SK-N-SH (cell line): ENCODE measurements around the gene HDLBP. TPM values are rescaled to one million over a fixed set of nuclear protein-coding genes. Genes with fewer than 3 reads are reported as not detected.

Source experiments
- CTCF ChIA-PET: fragments of 300-600, 350-600 bp; formaldehyde crosslinking; extraction: SDS; loops from one replicate; lab custom pipeline; 2021; lab: Yijun Ruan, JAX
- POLR2A ChIA-PET: fragments of 350-600 bp; sonication (Branson Sonifier 250); formaldehyde crosslinking; extraction: SDS; loops from one replicate; lab custom pipeline; 2020; ENCODE audit warnings: antibody characterized with exemption, inconsistent platforms; lab: Yijun Ruan, JAX
- DNase-seq: peaks from one replicate; pipeline ENCODE4 v3.0.0; 2012
- H2AFZ ChIP-seq: fragments of 200-600 bp; sonication (generic); 2 replicates; pipeline ENCODE4 v1.8.1; 2016; ENCODE audit warnings: antibody characterized with exemption, mild to moderate bottlenecking, low read depth
- H3F3A ChIP-seq: fragments of 200-600 bp; sonication (generic); replicated peaks from 2 replicates; pipeline ENCODE3; 2016; ENCODE audit warnings: antibody characterized with exemption, mild to moderate bottlenecking; ENCODE audit not compliant: insufficient read depth
- H3K27ac ChIP-seq, 2 experiments: fragments of 200-500 bp in 1 of 2; fragments of 200-600 bp in 1 of 2; sonication (Bioruptor generic) in 1 of 2; sonication (generic), shearing (Covaris generic) in 1 of 2; 2 replicates each; pipeline versions ENCODE4 v1.5.1 to v1.6.1; 2014 to 2016; ENCODE audit warnings: low read depth in 2 of 2, inconsistent platforms in 1 of 2, low read length in 1 of 2, mild to moderate bottlenecking in 1 of 2, mixed read lengths in 1 of 2
- H3K27me3 ChIP-seq: fragments of 200-600 bp; sonication (generic), shearing (Covaris generic); 2 replicates; pipeline ENCODE4 v1.6.1; 2016; ENCODE audit warnings: mixed run types; ENCODE audit not compliant: insufficient read depth
- H3K36me3 ChIP-seq, 2 experiments: fragments of 200-500 bp in 1 of 2; fragments of 200-600 bp in 1 of 2; sonication (Bioruptor generic) in 1 of 2; sonication (generic) in 1 of 2; replicated peaks in 1 of 2; 2 replicates each; pipeline versions ENCODE3 to v1.5.1; 2014 to 2016; ENCODE audit warnings: low read length in 1 of 2, mild to moderate bottlenecking in 1 of 2; ENCODE audit not compliant: insufficient read depth in 2 of 2, control insufficient read depth in 1 of 2
- H3K4me1 ChIP-seq, 2 experiments: fragments of 200-500 bp in 1 of 2; fragments of 200-600 bp in 1 of 2; sonication (Bioruptor generic) in 1 of 2; sonication (generic), shearing (Covaris generic) in 1 of 2; 2 replicates each; pipeline versions ENCODE4 v1.5.1 to v1.6.1; 2014 to 2016; ENCODE audit warnings: low read depth in 1 of 2, low read length in 1 of 2, mixed run types in 1 of 2; ENCODE audit not compliant: insufficient read depth in 2 of 2, control insufficient read depth in 1 of 2
- H3K4me2 ChIP-seq: fragments of 200-600 bp; sonication (generic), shearing (Covaris generic); 2 replicates; pipeline ENCODE4 v1.6.1; 2017; ENCODE audit warnings: mixed run types
- H3K4me3 ChIP-seq, 2 experiments: fragments of 200-500 bp in 1 of 2; fragments of 200-600 bp in 1 of 2; sonication (Bioruptor generic) in 1 of 2; sonication (generic), shearing (Covaris generic) in 1 of 2; 2 replicates each; pipeline versions ENCODE4 v1.5.1 to v1.8.1; 2014 to 2016; ENCODE audit warnings: low read depth in 2 of 2, inconsistent platforms in 1 of 2, low read length in 1 of 2, mild to moderate bottlenecking in 1 of 2, mixed read lengths in 1 of 2, moderate library complexity in 1 of 2
- H3K79me2 ChIP-seq: fragments of 200-600 bp; sonication (generic); 2 replicates; pipeline ENCODE4 v1.8.1; 2017; ENCODE audit warnings: mild to moderate bottlenecking; ENCODE audit not compliant: insufficient read depth
- H3K9ac ChIP-seq: fragments of 200-600 bp; sonication (generic); 2 replicates; pipeline ENCODE4 v1.6.1; 2017; ENCODE audit warnings: mixed run types
- H3K9me2 ChIP-seq: fragments of 200-600 bp; sonication (generic); 2 replicates; pipeline ENCODE4 v1.6.1; 2017; ENCODE audit warnings: mixed run types
- H3K9me3 ChIP-seq: fragments of 200-600 bp; sonication (generic); 2 replicates; pipeline ENCODE4 v1.6.1; 2017; ENCODE audit warnings: mixed run types, mild to moderate bottlenecking, moderate library complexity
- H4K20me1 ChIP-seq: fragments of 200-600 bp; sonication (generic); 2 replicates; pipeline ENCODE4 v1.6.1; 2017; ENCODE audit warnings: mild to moderate bottlenecking, mixed run types; ENCODE audit not compliant: insufficient read depth
- CHD2 ChIP-seq: fragments of 150-350 bp; IDR thresholded peaks from 2 replicates; pipeline ENCODE4 v1.6.1; 2018; ENCODE audit warnings: low read length; ENCODE audit not compliant: partially characterized antibody
- ELF1 ChIP-seq: IDR thresholded peaks from 2 replicates; pipeline ENCODE4 v1.4.0; 2012
- EP300 ChIP-seq, 2 experiments: IDR thresholded peaks; 2 replicates each; pipeline versions ENCODE4 v1.4.0 to v1.6.1; 2012; ENCODE audit warnings: borderline replicate concordance in 1 of 2, low read depth in 1 of 2, low read length in 1 of 2
- EZH2phosphoT487 ChIP-seq: fragments of 200-600 bp; sonication (generic); IDR thresholded peaks from 2 replicates; pipeline ENCODE4 v1.6.1; 2017; ENCODE audit warnings: low read depth, mixed run types, mild to moderate bottlenecking, antibody characterized with exemption, moderate library complexity, borderline replicate concordance
- FOXJ3 ChIP-seq: sonication (generic); formaldehyde crosslinking; IDR thresholded peaks from 2 replicates; pipeline ENCODE4 v1.5.1; 2020; ENCODE audit warnings: mild to moderate bottlenecking, missing genetic modification reagents
- FOXM1 ChIP-seq: IDR thresholded peaks from 2 replicates; pipeline ENCODE4 v1.4.0; 2012; ENCODE audit warnings: low read depth, mild to moderate bottlenecking
- GABPA ChIP-seq: IDR thresholded peaks from 2 replicates; pipeline ENCODE4 v1.4.0; 2012; ENCODE audit warnings: low read depth, mild to moderate bottlenecking
- GATA2 ChIP-seq: sonication (generic); formaldehyde crosslinking; IDR thresholded peaks from 2 replicates; pipeline ENCODE4 v1.5.0; 2020; ENCODE audit warnings: mild to moderate bottlenecking, missing genetic modification reagents
- MXI1 ChIP-seq: IDR thresholded peaks from 2 replicates; pipeline ENCODE4 v1.6.1; 2012; ENCODE audit warnings: mild to moderate bottlenecking, low read depth, low read length, improper control_type of control experiment
- NFIC ChIP-seq: IDR thresholded peaks from 2 replicates; pipeline ENCODE4 v1.4.0; 2012; ENCODE audit warnings: borderline replicate concordance
- POLR2AphosphoS5 ChIP-seq: IDR thresholded peaks from 2 replicates; pipeline ENCODE4 v1.6.1; 2012; ENCODE audit warnings: low read depth, low read length
- RXRA ChIP-seq: IDR thresholded peaks from 2 replicates; pipeline ENCODE4 v1.4.0; 2012; ENCODE audit warnings: low read depth, mild to moderate bottlenecking, borderline replicate concordance
- SIN3A ChIP-seq: IDR thresholded peaks from 2 replicates; pipeline ENCODE4 v1.6.1; 2012; ENCODE audit warnings: low read depth, mild to moderate bottlenecking, low read length, moderate library complexity, borderline replicate concordance
- SMC3 ChIP-seq: IDR thresholded peaks from 2 replicates; pipeline ENCODE4 v1.6.1; 2012; ENCODE audit warnings: low read depth, low read length, improper control_type of control experiment
- TAF1 ChIP-seq: IDR thresholded peaks from 2 replicates; pipeline ENCODE4 v1.6.1; 2012; ENCODE audit warnings: low read depth, mild to moderate bottlenecking, low read length, moderate library complexity, borderline replicate concordance
- TEAD4 ChIP-seq: IDR thresholded peaks from 2 replicates; pipeline ENCODE4 v1.4.0; 2012; ENCODE audit warnings: mild to moderate bottlenecking, borderline replicate concordance; ENCODE audit not compliant: insufficient read depth
- WGBS: methylation state at CpG from one replicate; pipeline ENCODE4 v1.1.6; 2017; ENCODE audit warnings: low lambda C conversion rate; 5-methylcytosine and 5-hydroxymethylcytosine counted together
- polyA plus RNA-seq, 3 experiments: library from polyadenylated mRNA; depleted of rRNA; stranded (reverse); fragments of >200 nt; gene quantifications; 2 replicates each; pipeline ENCODE4 v1.2.3, GENCODE V29; 2012
- TF ChIP-seq, protein P1 (sequence below): fragments of 150-350 bp; IDR thresholded peaks from 2 replicates; pipeline ENCODE4 v1.6.1; 2016; ENCODE audit warnings: mild to moderate bottlenecking, low read depth, low read length
- TF ChIP-seq, protein P2 (sequence below): IDR thresholded peaks from 2 replicates; pipeline ENCODE4; 2012
- TF ChIP-seq, protein P3 (sequence below): IDR thresholded peaks from 2 replicates; pipeline ENCODE4 v1.6.1; 2012; ENCODE audit warnings: mild to moderate bottlenecking, low read depth, low read length, moderate library complexity
- TF ChIP-seq, protein P4 (sequence below): fragments of 150-350 bp; IDR thresholded peaks from 2 replicates; pipeline ENCODE4 v1.6.1; 2017; ENCODE audit warnings: antibody characterized with exemption, low read length, low read depth, borderline replicate concordance

The HDLBP gene
- polyA plus RNA-seq, 1 of the 3 experiments (the other 2 are of a cell fraction), result 263 TPM

DNA sequence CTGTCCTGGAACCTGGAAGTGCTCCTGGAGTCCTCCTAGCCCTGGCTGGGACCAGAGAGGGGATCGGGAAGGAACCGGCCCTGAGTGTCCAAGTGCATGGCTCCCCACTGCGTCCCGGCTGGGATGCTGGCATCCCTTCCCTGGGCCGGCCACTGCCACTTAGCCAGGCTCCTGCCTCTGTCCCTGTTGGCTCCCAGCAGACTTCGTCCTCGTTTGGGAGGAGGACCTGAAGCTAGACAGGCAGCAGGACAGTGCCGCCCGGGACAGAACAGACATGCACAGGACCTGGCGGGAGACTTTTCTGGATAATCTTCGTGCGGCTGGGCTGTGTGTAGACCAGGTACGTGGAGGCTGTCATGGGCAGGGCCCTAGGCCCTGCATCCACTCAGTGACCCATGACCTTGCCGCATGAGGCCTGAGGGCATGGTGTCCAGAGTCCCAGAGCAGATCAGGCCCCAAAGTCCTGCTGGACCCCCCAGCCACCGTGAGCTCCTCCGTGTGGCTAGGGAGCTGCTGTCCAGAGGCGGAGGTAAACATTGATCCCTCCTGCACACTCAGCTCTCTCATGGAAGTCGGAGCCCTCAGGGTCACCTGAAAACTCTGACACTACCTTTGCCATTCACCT, 119.9 kb downstream of the HDLBP start (continued):
- TF ChIP-seq MXI1, result no peak
- TF ChIP-seq ELF1, result no peak
- TF ChIP-seq TEAD4, result no peak
- TF ChIP-seq RXRA, result no peak
- TF ChIP-seq POLR2AphosphoS5, result no peak
- TF ChIP-seq NFIC, result no peak
- TF ChIP-seq, protein P1, sequence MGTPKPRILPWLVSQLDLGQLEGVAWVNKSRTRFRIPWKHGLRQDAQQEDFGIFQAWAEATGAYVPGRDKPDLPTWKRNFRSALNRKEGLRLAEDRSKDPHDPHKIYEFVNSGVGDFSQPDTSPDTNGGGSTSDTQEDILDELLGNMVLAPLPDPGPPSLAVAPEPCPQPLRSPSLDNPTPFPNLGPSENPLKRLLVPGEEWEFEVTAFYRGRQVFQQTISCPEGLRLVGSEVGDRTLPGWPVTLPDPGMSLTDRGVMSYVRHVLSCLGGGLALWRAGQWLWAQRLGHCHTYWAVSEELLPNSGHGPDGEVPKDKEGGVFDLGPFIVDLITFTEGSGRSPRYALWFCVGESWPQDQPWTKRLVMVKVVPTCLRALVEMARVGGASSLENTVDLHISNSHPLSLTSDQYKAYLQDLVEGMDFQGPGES, result no peak

DNA sequence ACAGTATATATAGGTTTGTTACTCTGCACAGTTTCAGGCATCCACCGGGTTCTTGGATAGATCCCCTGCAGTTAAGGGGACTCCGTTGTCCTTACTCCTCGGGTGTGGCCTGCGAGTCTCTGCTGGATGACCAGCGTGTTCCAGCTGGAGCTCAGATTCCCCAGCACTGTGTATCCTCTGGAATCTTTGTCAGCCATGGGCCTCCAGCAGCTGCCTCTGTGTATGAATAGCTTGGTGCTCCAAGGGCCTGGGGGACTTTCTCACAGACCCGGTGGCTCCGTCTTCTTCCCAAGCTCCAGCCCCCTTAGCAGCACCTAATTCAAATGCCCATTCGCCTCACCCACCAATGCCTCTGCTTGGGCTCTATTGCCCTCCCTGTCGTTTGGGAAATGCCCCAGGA, 120.7 kb downstream of the HDLBP start:
- H3K79me2 ChIP-seq, result no peaks in the 10 kb centered on the region
- no peaks in the 10 kb centered on the region for H3K36me3 ChIP-seq
- no peak overlapping the region for H3K9ac ChIP-seq
- no peaks in the 10 kb centered on the region for H3K4me1 ChIP-seq
- 55% methylated on average over 7 of the region's 9 CpGs for WGBS
- H2AFZ ChIP-seq, result no peak overlapping the region
- H4K20me1 ChIP-seq, result no peaks in the 10 kb centered on the region
- no peak overlapping the region for H3K4me3 ChIP-seq
- H3K9me3 ChIP-seq, result no peaks in the 10 kb centered on the region
- TF ChIP-seq, protein P1, result no peak
- TF ChIP-seq ELF1, result no peak
- TF ChIP-seq TAF1, result no peak
- TF ChIP-seq POLR2AphosphoS5, result no peak
- no peak for TF ChIP-seq GABPA
- TF ChIP-seq GATA2 (CRISPR knock-in tag), result no peak
- TF ChIP-seq, protein P2, sequence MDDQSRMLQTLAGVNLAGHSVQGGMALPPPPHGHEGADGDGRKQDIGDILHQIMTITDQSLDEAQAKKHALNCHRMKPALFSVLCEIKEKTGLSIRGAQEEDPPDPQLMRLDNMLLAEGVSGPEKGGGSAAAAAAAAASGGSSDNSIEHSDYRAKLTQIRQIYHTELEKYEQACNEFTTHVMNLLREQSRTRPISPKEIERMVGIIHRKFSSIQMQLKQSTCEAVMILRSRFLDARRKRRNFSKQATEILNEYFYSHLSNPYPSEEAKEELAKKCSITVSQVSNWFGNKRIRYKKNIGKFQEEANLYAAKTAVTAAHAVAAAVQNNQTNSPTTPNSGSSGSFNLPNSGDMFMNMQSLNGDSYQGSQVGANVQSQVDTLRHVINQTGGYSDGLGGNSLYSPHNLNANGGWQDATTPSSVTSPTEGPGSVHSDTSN, result no peak
- TF ChIP-seq SIN3A, result no peak
- TF ChIP-seq TEAD4, result no peak
- no peak for TF ChIP-seq EZH2phosphoT487
- TF ChIP-seq, protein P3, sequence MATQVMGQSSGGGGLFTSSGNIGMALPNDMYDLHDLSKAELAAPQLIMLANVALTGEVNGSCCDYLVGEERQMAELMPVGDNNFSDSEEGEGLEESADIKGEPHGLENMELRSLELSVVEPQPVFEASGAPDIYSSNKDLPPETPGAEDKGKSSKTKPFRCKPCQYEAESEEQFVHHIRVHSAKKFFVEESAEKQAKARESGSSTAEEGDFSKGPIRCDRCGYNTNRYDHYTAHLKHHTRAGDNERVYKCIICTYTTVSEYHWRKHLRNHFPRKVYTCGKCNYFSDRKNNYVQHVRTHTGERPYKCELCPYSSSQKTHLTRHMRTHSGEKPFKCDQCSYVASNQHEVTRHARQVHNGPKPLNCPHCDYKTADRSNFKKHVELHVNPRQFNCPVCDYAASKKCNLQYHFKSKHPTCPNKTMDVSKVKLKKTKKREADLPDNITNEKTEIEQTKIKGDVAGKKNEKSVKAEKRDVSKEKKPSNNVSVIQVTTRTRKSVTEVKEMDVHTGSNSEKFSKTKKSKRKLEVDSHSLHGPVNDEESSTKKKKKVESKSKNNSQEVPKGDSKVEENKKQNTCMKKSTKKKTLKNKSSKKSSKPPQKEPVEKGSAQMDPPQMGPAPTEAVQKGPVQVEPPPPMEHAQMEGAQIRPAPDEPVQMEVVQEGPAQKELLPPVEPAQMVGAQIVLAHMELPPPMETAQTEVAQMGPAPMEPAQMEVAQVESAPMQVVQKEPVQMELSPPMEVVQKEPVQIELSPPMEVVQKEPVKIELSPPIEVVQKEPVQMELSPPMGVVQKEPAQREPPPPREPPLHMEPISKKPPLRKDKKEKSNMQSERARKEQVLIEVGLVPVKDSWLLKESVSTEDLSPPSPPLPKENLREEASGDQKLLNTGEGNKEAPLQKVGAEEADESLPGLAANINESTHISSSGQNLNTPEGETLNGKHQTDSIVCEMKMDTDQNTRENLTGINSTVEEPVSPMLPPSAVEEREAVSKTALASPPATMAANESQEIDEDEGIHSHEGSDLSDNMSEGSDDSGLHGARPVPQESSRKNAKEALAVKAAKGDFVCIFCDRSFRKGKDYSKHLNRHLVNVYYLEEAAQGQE, result no peak
- no peak for TF ChIP-seq RXRA
- no peak for TF ChIP-seq SMC3
- no peak for TF ChIP-seq FOXM1
- TF ChIP-seq FOXJ3 (CRISPR knock-in tag), result no peak
- no peak for TF ChIP-seq CHD2
- TF ChIP-seq, protein P4, sequence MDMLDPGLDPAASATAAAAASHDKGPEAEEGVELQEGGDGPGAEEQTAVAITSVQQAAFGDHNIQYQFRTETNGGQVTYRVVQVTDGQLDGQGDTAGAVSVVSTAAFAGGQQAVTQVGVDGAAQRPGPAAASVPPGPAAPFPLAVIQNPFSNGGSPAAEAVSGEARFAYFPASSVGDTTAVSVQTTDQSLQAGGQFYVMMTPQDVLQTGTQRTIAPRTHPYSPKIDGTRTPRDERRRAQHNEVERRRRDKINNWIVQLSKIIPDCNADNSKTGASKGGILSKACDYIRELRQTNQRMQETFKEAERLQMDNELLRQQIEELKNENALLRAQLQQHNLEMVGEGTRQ, result no peak
- no peak for TF ChIP-seq EP300 (IDR thresholded peaks at IDR 0.05; ENCODE audit: borderline replicate concordance in 1 of 2, low read depth in 1 of 2, low read length in 1 of 2)
- no peak overlapping the region for H3K27ac ChIP-seq
- H3K9me2 ChIP-seq, result no peaks in the 10 kb centered on the region
- H3K27me3 ChIP-seq, result no peaks in the 10 kb centered on the region
- no peak for DNase-seq
- H3F3A ChIP-seq, result no peaks in the 10 kb centered on the region
- no peak overlapping the region for H3K4me2 ChIP-seq
- ChIA-PET POLR2A (no interaction called here), CTCF (no interaction called here)
